Type B pancreatic cell (in vitro differentiated cells): ENCODE results near the gene PIK3R6. TPM values are rescaled to one million over a fixed set of nuclear protein-coding genes. Genes with fewer than 3 reads are reported as not detected.

ENCODE experiments used
- DNase-seq: peaks from one replicate; pipeline ENCODE4 v3.0.0; 2021; ENCODE audit warnings: mixed read lengths; ENCODE audit not compliant: unreplicated experiment; ENCODE audit errors: extremely low spot score
- H3K27ac Mint-ChIP-seq: 2 replicates; pipeline ENCODE4 v1.8.0; 2021; ENCODE audit warnings: mild to moderate bottlenecking, mixed read lengths
- H3K27me3 Mint-ChIP-seq: 2 replicates; pipeline ENCODE4 v1.8.0; 2021; ENCODE audit warnings: mixed read lengths
- H3K36me3 Mint-ChIP-seq: 2 replicates; pipeline ENCODE4 v1.8.0; 2021; ENCODE audit warnings: mixed read lengths
- H3K4me1 Mint-ChIP-seq: one replicate; pipeline ENCODE4 v1.8.0; 2021; ENCODE audit warnings: mixed read lengths; ENCODE audit not compliant: unreplicated experiment
- H3K4me3 Mint-ChIP-seq: 2 replicates; pipeline ENCODE4 v1.8.0; 2021; ENCODE audit warnings: mild to moderate bottlenecking, mixed read lengths
- H3K9me3 Mint-ChIP-seq: 2 replicates; pipeline ENCODE4 v1.8.0; 2021; ENCODE audit warnings: mixed read lengths
- total RNA-seq: library from RNA; stranded (reverse); gene quantifications from 2 replicates; pipeline ENCODE4 v1.2.1, GENCODE V29; 2021; ENCODE audit warnings: low replicate concordance
- TF ChIP-seq, protein P1 (sequence below): fragments of 200-600 bp; sonication (generic); conservative IDR thresholded peaks from 2 replicates; pipeline ENCODE4 v1.5.0; 2021; ENCODE audit warnings: antibody characterized with exemption, mild to moderate bottlenecking

Gene PIK3R6
- total RNA-seq, 1 donor from 2014 or later: not detected

DNA sequence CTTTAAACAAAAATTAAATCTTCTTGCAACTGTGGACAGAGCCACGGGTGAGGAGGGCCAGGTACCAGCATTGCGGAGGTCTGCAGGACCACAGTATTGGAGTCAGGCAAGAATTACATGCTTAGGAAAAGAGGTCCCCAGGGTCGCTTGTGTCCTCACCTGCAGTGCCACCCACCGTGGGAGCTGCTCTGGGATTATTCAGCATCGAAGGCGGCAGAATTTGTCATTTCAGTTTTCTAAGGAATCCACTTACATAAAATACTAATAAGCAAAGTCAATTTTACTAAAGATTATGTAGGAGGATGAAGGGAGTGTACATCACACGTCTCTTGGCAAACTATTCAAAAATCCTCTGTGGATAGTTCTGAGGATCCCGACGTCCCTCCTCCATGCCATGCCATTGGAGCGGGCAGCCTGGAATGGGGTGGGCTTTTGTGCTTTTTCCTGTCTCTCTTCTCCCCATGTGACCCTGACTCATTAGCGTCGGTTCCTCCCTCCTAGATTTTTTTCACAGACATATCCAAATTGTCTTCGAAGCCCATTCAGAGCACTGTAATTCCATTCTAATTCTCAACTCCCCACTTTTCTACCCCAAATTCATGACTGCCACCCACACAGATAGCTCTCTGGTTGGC is 3.0 kb upstream of the PIK3R6 start:
- Mint-ChIP-seq H3K27ac (no peak overlapping the region), H3K27me3 (peaks cover 39% of the 10 kb centered on the region), H3K9me3 (no peaks in the 10 kb centered on the region), H3K36me3 (no peaks in the 10 kb centered on the region), H3K4me3 (no peak overlapping the region), H3K4me1 (peaks cover 15% of the 10 kb centered on the region)
- DNase-seq: no peak
- TF ChIP-seq, protein P1, sequence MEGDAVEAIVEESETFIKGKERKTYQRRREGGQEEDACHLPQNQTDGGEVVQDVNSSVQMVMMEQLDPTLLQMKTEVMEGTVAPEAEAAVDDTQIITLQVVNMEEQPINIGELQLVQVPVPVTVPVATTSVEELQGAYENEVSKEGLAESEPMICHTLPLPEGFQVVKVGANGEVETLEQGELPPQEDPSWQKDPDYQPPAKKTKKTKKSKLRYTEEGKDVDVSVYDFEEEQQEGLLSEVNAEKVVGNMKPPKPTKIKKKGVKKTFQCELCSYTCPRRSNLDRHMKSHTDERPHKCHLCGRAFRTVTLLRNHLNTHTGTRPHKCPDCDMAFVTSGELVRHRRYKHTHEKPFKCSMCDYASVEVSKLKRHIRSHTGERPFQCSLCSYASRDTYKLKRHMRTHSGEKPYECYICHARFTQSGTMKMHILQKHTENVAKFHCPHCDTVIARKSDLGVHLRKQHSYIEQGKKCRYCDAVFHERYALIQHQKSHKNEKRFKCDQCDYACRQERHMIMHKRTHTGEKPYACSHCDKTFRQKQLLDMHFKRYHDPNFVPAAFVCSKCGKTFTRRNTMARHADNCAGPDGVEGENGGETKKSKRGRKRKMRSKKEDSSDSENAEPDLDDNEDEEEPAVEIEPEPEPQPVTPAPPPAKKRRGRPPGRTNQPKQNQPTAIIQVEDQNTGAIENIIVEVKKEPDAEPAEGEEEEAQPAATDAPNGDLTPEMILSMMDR: no peak

DNA sequence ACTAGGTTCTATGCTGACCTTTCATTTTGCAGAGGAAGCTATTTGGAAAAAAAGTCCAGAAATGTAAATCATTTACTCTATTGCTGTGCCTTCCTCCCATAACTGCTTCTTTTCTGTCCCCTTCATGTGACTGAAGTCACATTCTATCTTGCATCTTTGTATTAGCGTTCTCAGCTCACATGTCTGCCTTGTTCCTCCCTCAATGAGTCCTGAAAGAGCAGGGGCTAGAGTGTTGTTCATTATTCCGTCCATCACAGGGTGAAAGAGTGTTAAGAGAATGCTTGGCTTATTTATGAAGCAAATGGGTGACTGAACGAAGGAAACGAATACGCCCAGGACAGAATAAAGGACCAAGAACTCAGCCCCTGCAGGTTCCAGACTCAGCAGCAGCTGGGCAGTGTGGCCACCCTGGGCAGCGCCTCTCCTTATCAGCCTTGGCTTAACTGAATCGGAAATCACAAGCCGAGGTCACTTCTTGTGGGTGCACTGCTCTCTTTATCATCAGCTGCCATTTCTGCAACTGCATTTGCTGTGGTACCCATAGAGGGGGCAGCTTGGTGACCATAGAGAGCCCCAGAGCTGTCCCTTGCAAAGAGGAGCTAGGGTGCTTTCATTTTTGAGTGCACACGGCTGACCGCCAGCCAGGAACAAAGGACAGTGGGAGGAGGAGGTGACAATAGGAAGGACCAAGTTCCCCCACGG is 1.8 kb upstream of the PIK3R6 start:
- H3K4me3 Mint-ChIP-seq: no peak overlapping the region
- no peak overlapping the region for H3K27ac Mint-ChIP-seq
- peaks cover 10% of the 10 kb centered on the region for H3K4me1 Mint-ChIP-seq
- TF ChIP-seq, protein P1: no peak
- no peaks in the 10 kb centered on the region for H3K9me3 Mint-ChIP-seq
- no peaks in the 10 kb centered on the region for H3K36me3 Mint-ChIP-seq
- H3K27me3 Mint-ChIP-seq: peaks cover 40% of the 10 kb centered on the region
- no peak for DNase-seq

DNA sequence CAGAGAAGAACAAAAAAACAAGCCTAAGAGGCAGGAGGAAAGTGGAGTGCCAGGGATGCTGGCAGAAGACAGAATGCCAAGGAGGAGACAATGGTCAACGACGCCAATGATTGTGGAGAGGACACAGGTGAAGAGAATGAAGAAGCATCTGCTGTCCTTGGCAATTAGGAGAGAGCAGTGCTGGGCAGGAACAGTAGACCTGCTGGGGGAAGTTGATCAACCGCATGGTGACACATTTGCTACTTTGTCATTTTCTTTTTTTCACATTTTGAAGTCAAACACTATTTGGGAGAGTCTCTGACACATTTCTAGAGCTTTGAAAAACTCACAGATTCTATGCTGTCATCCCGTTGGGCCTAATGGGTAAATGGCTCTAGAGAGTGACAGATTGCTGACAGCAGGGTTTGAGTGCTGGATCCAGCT is 1.1 kb upstream of the PIK3R6 start:
- no peak for DNase-seq
- TF ChIP-seq, protein P1: no peak
- Mint-ChIP-seq H3K4me3 (no peak overlapping the region), H3K9me3 (no peaks in the 10 kb centered on the region), H3K4me1 (peaks cover 5% of the 10 kb centered on the region), H3K27ac (no peak overlapping the region), H3K27me3 (peaks cover 35% of the 10 kb centered on the region), H3K36me3 (no peaks in the 10 kb centered on the region)

DNA sequence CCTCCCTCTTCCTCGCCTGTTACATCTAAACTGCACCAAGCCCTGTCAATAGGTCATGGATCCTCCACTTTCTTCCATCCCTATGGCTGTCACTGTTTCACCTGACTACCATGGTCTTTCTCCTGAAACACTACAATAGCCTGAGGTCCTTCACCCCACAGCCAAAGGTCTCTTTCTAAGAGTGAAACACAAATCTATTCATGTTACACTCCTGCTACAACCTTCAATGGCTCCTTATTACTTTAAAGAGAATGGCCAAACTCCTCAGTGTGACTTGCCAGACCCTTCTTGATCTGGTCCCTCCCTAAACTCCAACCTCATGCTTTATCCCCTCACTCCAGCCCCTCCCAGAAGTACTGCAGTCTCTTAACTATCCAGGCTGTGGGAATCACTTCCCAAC is 618 bp upstream of the PIK3R6 start:
- no peak overlapping the region for H3K27ac Mint-ChIP-seq
- DNase-seq: no peak
- peaks cover 34% of the 10 kb centered on the region for H3K27me3 Mint-ChIP-seq
- H3K4me1 Mint-ChIP-seq: peaks cover under 1% of the 10 kb centered on the region
- H3K36me3 Mint-ChIP-seq: no peaks in the 10 kb centered on the region
- H3K9me3 Mint-ChIP-seq: no peaks in the 10 kb centered on the region
- TF ChIP-seq, protein P1: no peak
- H3K4me3 Mint-ChIP-seq: no peak overlapping the region

DNA sequence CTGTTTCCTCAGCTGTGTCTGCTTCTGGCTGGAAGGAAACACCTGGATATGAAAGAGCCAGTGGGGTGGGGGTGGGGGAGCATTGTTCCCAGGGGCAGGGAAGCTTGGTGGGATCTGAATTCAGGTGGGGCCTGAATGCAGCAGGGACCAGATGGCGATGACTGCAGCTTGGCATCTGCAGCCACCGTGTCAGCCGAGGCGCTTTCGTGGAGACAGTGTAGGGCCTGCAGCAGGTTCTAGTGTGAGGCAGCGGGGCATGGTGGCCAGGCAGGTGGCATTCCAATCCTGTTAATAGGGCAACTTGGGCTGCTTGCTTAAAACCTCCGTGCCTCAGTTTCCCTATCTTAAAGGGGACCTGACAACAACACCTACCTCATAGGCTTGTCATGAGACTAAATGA is 1.7 kb downstream of the PIK3R6 start:
- Mint-ChIP-seq H3K27ac (no peak overlapping the region), H3K36me3 (no peaks in the 10 kb centered on the region), H3K27me3 (peaks cover 29% of the 10 kb centered on the region), H3K9me3 (no peaks in the 10 kb centered on the region), H3K4me1 (peaks cover 3% of the 10 kb centered on the region), H3K4me3 (no peak overlapping the region)
- DNase-seq: no peak
- TF ChIP-seq, protein P1: no peak
